Aorta (tissue), 5 donors: ENCODE results near the gene VPS37C. TPM values are rescaled to one million over a fixed set of nuclear protein-coding genes. Genes with fewer than 3 reads are reported as not detected.
A peak's percentile ranks its signal among the peaks of the same experiment; 100 is the strongest.
"Not testable (repeated sequence)": the region's sequence is repeated elsewhere in the genome, so short reads cannot be mapped to it uniquely, and the experiment has no call there.

Source experiments
- ATAC-seq: fragments of 200-7000 bp; cut with Tn5 transposase; one replicate; pipeline ENCODE4 v1.9.1; 2022; ENCODE audit warnings: moderate library complexity; ENCODE audit not compliant: low FRiP score
- DNase-seq, 2 donors: peaks; one replicate each; pipeline ENCODE4 v3.0.0-alpha.2; 2020
- H3K27ac ChIP-seq, 2 donors: one replicate each; pipeline ENCODE4 v1.5.1; 2013; ENCODE audit warnings: low read length in 2 of 2, mild to moderate bottlenecking in 2 of 2, moderate library complexity in 2 of 2, control low read depth in 1 of 2, inconsistent platforms in 1 of 2, low read depth in 1 of 2
- H3K27me3 ChIP-seq, 2 donors: one replicate each; pipeline ENCODE4 v1.6.1; 2013; ENCODE audit warnings: control low read depth in 1 of 2, low read length in 1 of 2, mild to moderate bottlenecking in 1 of 2, moderate library complexity in 1 of 2; ENCODE audit not compliant: insufficient read depth in 2 of 2, control insufficient read depth in 1 of 2
- H3K36me3 ChIP-seq, 2 donors: one replicate each; pipeline ENCODE4 v1.6.1; 2013; ENCODE audit warnings: control low read depth in 1 of 2, low read length in 1 of 2, mild to moderate bottlenecking in 1 of 2; ENCODE audit not compliant: insufficient read depth in 2 of 2, control insufficient read depth in 1 of 2
- H3K4me1 ChIP-seq, 2 donors: one replicate each; pipeline ENCODE4 v1.6.1; 2013; ENCODE audit warnings: low read length in 2 of 2, control low read depth in 1 of 2, mild to moderate bottlenecking in 1 of 2, moderate library complexity in 1 of 2; ENCODE audit not compliant: insufficient read depth in 2 of 2, control insufficient read depth in 1 of 2
- H3K4me3 ChIP-seq, 2 donors: one replicate each; pipeline ENCODE4 v1.5.1; 2013; ENCODE audit warnings: low read length in 2 of 2, control low read depth in 1 of 2, mild to moderate bottlenecking in 1 of 2
- H3K9me3 ChIP-seq: one replicate; pipeline ENCODE4 v1.6.1; 2013; ENCODE audit warnings: mild to moderate bottlenecking, low read length; ENCODE audit not compliant: control insufficient read depth
- WGBS, 2 donors: extraction: QIAGEN DNeasy Blood & Tissue Kit; methylation state at CpG; one replicate each; pipeline ENCODE4 v1.1.7; 2013; 5-methylcytosine and 5-hydroxymethylcytosine counted together
- intact Hi-C, 2 donors: fragments of 100-400 bp; cut with DNase I; formaldehyde crosslinking; loops; one replicate each; pipeline versions ENCODE4 v1.14.2 to v1.15.0; 2022
- polyA plus RNA-seq, 2 donors: library from polyadenylated mRNA; stranded (reverse); fragments of 200-250 nt; gene quantifications; one replicate each; pipeline ENCODE4 v1.2.3, GENCODE V29; 2013
- total RNA-seq, 2 donors: library from RNA; stranded (reverse); fragmentation: NEBNext Ultra II Directional; extraction: Animal tissue kit (Norgen Biotek cat#: 25700); gene quantifications; one replicate each; pipeline ENCODE4 v1.2.1, GENCODE V29; 2021
- donor health status: healthy with polysubstance abuse.
- donor health status: Bipolar disorder and iron deficiency.
- donor health status: DM: no; HTN: no; CAD: no.
- donor health status: DM: no; HTN: no; CAD: no.
- donor health status: DM: yes; HTN: yes; CAD: no.

Gene VPS37C
- total and polyA plus RNA-seq, 4 donors: 12.7 to 39.9 (median 21.9) TPM

- Histone ChIP-seq H3K4me3 (no peak overlapping the region), H3K9me3 (peaks cover 1% of the 10 kb centered on the region), H3K27me3 (no peaks in the 10 kb centered on the region), H3K27ac (no peak overlapping the region), H3K4me1 (no peaks in the 10 kb centered on the region), H3K36me3 (no peaks in the 10 kb centered on the region)
- DNase-seq (no peak), ATAC-seq (no peak)
- intact Hi-C loops: no loop called here
- WGBS, 2 donors: 72 to 80% methylated on average over 5 of the region's 5 CpGs
Measured at GRCh38 chr11:61172356-61172755, 11.1 kb upstream of the VPS37C start.

GRCh38 chr11:61171907-61172306 is 10.7 kb upstream of the VPS37C start:
- Histone ChIP-seq H3K27me3 (no peaks in the 10 kb centered on the region), H3K9me3 (peaks cover 1% of the 10 kb centered on the region), H3K4me1 (no peaks in the 10 kb centered on the region), H3K27ac (no peak overlapping the region), H3K4me3 (no peak overlapping the region), H3K36me3 (no peaks in the 10 kb centered on the region)
- no peak for ATAC-seq
- intact Hi-C loops: no loop called here
- no peak for DNase-seq
- 62 to 69% methylated on average over 3 of the region's 3 CpGs for WGBS, 2 donors

- Histone ChIP-seq H3K36me3 (no peaks in the 10 kb centered on the region), H3K4me3 (no peak overlapping the region), H3K27me3 (no peaks in the 10 kb centered on the region), H3K27ac (no peak overlapping the region), H3K4me1 (no peaks in the 10 kb centered on the region), H3K9me3 (peaks cover 1% of the 10 kb centered on the region)
- 78% methylated on average over 9 of the region's 9 CpGs for WGBS, 2 donors
- DNase-seq: no peak
- no peak for ATAC-seq
- intact Hi-C loops: no loop called here
Measured at GRCh38 chr11:61170566-61170965, 9.3 kb upstream of the VPS37C start.

DNA sequence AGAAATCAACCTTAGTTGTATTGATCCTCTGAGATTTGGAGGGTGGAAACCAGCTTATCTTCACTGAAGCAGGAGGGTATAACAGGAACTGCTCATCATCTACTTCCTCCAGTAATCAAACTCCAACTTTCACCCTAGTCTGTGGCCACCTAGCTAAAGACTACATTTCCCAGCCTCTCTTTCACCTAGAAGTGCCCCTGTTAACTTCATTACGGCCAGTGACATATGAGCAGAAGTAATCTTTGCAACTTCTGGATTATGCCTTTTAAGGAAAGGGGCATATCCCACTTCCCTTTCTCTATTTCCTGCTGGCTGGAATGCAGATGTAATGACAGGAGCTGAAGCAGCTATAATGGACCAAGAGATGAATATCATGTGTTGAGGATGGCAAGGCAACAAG is 7.6 kb upstream of the VPS37C start:
- WGBS, 2 donors: 71 to 77% methylated on average over 1 of the region's 1 CpG
- Histone ChIP-seq H3K36me3 (no peaks in the 10 kb centered on the region), H3K27ac (no peak overlapping the region), H3K4me3 (no peak overlapping the region), H3K4me1 (no peaks in the 10 kb centered on the region), H3K9me3 (peaks cover 1% of the 10 kb centered on the region), H3K27me3 (no peaks in the 10 kb centered on the region)
- intact Hi-C loops: loop anchor here in 1 of 2 donors (10.0 kb wide), 1 partner anchor 254 kb away; the partner anchor contains the start of gene TMEM109
- ATAC-seq: no peak
- DNase-seq: no peak

- DNase-seq: no peak
- ATAC-seq: no peak
- no peaks in the 10 kb centered on the region for H3K4me1 ChIP-seq
- peaks cover 1% of the 10 kb centered on the region for H3K9me3 ChIP-seq
- H3K27me3 ChIP-seq: no peaks in the 10 kb centered on the region
- no peak overlapping the region for H3K27ac ChIP-seq
- intact Hi-C loops: loop anchor here in 1 of 2 donors (10.0 kb wide), 1 partner anchor 253 kb away; the partner anchor contains the start of gene TMEM109
- no peaks in the 10 kb centered on the region for H3K36me3 ChIP-seq
- H3K4me3 ChIP-seq: no peak overlapping the region
- WGBS, 2 donors: 89 to 93% methylated on average over 9 of the region's 9 CpGs
Measured at GRCh38 chr11:61168042-61168688, 6.9 kb upstream of the VPS37C start.

GRCh38 chr11:61166331-61166730 is 5.1 kb upstream of the VPS37C start:
- H3K27ac ChIP-seq, DNase-seq, H3K27me3 ChIP-seq, H3K36me3 ChIP-seq, H3K9me3 ChIP-seq, H3K4me1 ChIP-seq, H3K4me3 ChIP-seq, ATAC-seq: not testable (repeated sequence)
- intact Hi-C loops: loop anchor here in 1 of 2 donors (10.0 kb wide), 1 partner anchor 252 kb away; the partner anchor contains the start of gene TMEM109
- 92 to 95% methylated on average over 21 to 29 of the region's 31 CpGs for WGBS, 2 donors

DNA sequence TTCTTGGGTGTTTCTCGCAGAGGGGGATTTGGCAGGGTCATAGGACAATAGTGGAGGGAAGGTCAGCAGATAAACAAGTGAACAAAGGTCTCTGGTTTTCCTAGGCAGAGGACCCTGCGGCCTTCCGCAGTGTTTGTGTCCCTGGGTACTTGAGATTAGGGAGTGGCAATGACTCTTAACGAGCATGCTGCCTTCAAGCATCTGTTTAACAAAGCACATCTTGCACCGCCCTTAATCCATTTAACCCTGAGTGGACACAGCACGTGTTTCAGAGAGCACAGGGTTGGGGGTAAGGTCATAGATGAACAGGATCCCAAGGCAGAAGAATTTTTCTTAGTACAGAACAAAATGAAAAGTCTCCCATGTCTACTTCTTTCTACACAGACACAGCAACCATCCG is 4.6 kb upstream of the VPS37C start:
- H3K4me3 ChIP-seq, H3K36me3 ChIP-seq, H3K27ac ChIP-seq, DNase-seq, H3K9me3 ChIP-seq, ATAC-seq, H3K4me1 ChIP-seq, H3K27me3 ChIP-seq: not testable (repeated sequence)
- 58% methylated on average over 3 of the region's 7 CpGs; no CpG with 5 or more reads in 1 of the 2 donors for WGBS, 2 donors
- intact Hi-C loops: loop anchor here in 1 of 2 donors (10.0 kb wide), 1 partner anchor 251 kb away; the partner anchor contains the start of gene TMEM109

- 60 to 76% methylated on average over 12 to 13 of the region's 13 CpGs for WGBS, 2 donors
- no peaks in the 10 kb centered on the region for H3K27me3 ChIP-seq
- ATAC-seq (no peak), DNase-seq (peak in 1 of 2 donors; percentile 3)
- H3K9me3 ChIP-seq: no peaks in the 10 kb centered on the region
- H3K36me3 ChIP-seq: no peaks in the 10 kb centered on the region
- no peak overlapping the region for H3K4me3 ChIP-seq
- intact Hi-C loops: loop anchor here (5.0 to 10.0 kb wide), 2 partner anchors 250 to 323 kb away; partner anchors contain the start of genes CCDC86 (in 1 of the 2) and TMEM109 (in 1 of the 2)
- H3K4me1 ChIP-seq: no peaks in the 10 kb centered on the region
- no peak overlapping the region for H3K27ac ChIP-seq
Measured at GRCh38 chr11:61164606-61165424, 3.6 kb upstream of the VPS37C start.
